Measurements from ENCODE around the gene PSMC6.

The PSMC6 gene

DNA sequence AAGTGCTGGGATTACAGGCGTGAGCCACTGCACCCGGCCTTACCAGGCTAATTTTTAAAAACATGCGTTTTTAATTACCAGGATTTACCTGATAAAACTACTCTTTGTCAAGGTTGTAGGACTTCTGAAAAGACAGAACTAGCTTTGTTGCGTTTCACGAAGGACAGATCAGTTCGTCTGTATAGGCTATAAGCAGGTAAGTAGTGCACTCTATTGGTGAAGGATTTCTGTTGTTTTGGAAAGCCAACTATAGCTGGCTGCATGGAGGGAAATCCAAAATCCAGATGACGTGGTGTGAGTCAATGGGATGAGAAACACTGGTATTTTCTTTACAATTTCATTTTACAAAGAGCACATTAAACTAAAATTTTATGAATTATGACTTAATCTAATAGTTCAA is 69.8 kb downstream of the PSMC6 start:
- no peak overlapping the region for H3K4me3 ChIP-seq (ENCODE audit: low read depth, low read length)
- no peak for DNase-seq (ENCODE audit: low read depth)
- TF ChIP-seq CTCF (IDR thresholded peaks at IDR 0.05; ENCODE audit: low read depth, low read length, missing control alignments) = no peak
